ENCODE results near the gene S100A13.

- TF ChIP-seq CTCF (IDR thresholded peaks at IDR 0.05; ENCODE audit: borderline replicate concordance, extremely low read depth, low read length, poor library complexity, severe bottlenecking) (no peak), EZH2 (IDR thresholded peaks at IDR 0.05; ENCODE audit: borderline replicate concordance, low read depth, low read length, severe bottlenecking) (no peak)
Observed at GRCh38 chr1:153586347-153586746, 41.0 kb downstream of the S100A13 start.
